NCI-H1436 (cell line): Measurements from ENCODE around the gene CDON.
"Not testable (repeated sequence)": the region's sequence is repeated elsewhere in the genome, so short reads cannot be mapped to it uniquely, and the experiment has no call there.

Source experiments
- DNase-seq: peaks from one replicate; lab custom pipeline; 2025; lab: John Stamatoyannopoulos, UW

Gene CDON

DNA sequence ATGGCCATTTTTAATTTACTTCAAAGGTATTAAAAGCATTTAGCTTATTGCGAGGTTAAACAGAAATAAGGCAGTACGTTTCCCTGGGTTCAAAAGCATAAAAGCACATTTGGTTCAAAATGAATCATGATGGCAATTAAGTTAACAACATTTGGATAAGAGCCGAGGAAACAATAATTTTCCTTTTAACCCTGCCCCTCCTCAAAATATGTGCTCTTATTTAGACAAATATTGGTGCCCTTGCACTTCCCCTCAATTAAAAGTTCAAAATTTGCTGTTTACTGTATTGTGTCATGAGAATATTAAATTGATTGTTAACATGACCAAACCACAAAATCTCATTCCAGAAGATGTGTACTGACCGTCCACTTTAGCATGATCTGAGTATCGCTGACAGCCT is 68.2 kb downstream of the CDON start:
- no peak for DNase-seq

DNA sequence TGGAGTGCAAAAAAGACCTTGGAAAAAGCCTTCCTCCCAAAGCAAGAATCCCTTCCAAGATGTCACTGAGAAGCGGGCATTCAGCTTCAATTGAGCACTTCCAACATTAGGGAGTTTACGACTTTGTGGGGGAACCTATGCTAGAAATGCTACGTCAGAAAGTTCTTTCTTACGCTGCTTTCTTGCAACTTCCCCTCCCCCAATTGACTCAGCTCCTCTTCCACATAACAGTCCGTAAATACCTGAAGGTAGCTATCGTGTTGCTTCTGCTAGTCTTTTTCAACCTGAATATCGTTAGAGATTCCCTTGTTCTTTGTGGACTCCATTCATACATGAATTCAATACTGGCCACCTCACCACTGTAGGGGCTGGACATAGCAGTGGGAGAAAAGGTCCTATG is 69.8 kb downstream of the CDON start:
- no peak for DNase-seq

DNA sequence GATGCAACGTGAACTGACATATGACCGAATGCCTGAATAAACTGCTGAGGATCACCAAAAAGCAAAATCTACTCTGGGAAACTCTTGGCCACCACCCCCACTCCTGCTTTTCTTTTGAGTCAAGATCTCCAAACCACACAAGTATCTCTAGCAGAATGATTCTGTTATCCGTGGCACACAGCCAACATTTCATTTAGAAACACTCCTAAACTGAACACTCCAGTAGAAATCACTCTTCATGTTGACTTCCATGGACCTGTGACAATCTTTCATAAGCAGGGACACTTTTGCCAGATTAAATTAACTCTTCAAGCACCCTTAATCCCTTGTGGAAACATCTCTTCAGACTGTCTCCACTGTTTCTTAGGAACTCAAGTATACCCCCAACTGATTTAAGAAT is 72.4 kb downstream of the CDON start:
- no peak for DNase-seq

DNA sequence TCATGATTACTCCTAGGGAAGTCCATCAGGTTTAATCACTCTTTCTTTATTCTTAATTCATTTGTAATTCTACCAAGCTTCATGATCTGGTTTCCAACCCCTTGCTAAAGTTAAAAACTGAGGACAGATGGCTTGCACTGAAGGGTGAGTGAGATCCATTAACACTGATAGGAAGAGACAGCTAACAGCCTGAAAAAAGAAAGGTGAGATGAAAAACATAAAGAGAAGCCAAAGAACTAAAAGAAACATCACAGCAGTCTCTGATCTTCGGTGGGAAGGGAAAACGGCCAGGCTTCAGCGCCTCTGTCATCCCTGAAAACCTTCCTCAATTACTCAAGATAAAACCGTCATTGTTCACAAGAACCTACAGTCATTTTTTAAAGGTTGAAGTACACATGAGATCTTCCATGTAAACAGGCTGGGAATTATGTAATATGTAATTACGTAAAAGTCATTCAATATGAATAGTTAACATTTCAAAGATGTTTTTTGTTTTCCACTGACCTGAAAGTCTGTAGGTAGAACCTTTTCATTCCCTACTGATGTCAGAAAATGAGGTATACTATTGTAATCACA is 75.5 kb downstream of the CDON start:
- DNase-seq = no peak

DNA sequence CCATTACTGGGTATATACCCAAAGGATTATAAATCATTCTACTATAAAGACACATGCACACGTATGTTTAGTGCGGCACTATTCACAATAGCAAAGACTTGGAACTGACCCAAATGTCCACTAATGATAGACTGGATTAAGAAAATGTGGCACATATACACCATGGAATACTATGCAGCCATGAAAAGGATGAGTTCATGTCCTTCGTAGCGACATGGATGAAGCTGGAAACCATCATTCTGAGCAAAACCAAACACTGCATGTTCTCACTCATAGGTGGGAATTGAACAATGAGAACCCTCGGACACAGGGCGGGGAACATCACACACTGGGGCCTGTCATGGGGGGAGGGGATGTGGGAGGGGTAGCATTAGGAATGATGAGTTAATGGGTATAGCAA is 76.7 kb downstream of the CDON start:
- DNase-seq = not testable (repeated sequence)

DNA sequence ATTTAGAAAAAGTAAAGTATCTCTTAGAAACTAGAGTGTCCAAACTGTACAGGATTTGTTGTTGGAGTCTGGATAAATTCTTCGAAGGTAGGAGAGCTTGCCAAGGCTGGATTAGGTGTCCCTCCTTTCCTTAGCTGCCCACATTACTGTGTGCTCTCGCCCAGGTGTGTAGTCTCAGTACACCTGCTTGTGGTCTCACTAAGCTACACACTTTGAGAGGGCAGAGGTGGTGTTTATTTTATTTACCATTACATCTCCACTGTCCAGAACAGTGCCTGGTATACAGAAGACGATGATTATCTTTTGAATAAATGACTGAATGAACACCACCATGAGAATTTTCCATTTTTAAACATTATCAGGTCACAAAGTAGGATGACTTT is 80.3 kb downstream of the CDON start:
- no peak for DNase-seq

DNA sequence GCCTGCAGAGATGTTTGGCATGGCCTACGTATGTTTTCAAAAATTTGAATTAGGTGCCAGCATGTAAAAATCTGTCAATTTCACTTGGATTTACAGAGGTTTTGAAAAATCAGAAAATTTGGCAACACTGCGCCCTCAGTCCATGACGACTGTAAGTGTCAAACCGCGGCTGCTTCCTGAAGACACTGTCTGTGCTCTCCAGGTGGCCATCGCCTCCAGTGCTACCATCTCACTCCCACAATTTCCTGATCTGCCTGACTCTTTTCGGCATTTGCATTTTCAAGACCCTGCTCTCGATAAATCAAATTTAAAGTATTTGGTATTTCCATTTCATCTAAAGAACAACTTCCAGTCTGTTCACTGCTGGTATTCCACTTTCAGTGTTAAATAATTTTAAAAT is 82.2 kb downstream of the CDON start:
- no peak for DNase-seq

DNA sequence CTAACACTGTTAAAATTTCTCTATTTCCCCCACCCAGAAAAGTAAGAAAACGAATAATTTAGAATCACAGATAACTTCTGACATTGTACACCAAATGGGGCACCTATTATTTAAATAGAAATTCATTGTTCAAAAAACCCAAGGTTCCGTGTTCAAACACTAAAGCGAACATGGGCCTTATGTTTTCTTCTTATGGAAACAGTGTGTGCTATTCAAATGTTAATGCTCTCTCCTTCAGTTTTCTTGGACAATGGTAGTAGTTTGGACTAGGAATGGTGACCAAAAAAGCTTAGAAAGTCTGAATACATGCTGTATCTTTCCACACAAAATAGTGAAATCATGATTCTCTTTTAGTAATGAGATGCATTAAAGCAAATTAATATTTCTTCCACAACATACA is 83.2 kb downstream of the CDON start:
- no peak for DNase-seq

DNA sequence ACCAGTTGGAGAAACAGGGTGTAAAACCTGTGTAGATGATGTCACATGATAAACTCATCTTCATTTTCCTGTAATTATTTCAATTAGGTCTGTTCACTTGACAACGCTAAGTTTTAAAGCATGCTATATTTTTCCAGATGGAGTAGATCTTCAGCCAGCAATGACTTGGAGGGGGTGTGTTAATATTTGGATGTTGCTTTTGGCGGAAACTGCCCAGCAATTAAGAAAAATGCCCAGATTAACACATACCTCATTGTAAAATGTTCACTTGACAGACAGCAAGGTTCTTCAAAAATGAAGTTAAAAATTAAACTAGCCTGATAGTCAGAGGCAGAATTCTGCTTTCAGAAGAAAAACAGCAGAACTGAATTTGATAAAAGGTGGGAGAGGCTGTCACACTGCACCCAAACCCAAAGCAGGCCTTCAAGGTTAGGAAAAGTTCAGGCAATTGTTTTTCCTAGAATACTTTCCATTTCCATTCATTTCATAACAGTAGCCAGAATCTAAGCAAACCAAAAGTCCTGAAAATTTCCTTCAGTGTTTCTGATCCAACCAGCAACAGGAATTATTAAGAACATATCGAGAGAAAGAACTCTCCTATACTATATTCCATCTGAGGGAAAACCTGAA is 83.8 kb downstream of the CDON start:
- DNase-seq = no peak

DNA sequence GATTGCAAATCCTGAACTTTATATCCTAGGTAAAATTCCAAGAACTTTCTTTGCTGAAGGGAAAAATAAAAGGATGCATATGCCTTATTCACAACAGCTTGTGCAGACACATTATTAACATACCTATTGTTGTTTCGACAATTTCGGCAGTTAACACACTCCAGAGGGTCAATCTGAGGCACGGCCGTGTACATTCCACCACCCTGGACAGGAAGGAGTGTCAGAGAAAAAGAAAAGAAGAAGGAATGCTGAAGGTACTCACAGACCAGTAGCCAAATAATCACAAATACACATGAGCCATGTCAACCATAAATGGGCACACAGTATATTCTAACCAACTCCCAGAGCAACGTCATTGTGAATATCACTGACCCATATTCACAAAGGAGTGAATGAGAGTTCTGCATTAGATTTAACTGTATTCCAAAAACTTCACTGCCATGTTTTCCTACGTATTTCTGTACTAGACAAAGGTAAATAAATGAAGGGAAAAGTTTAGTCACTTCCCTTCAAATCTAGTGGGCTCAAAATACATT is 84.4 kb downstream of the CDON start:
- no peak for DNase-seq

DNA sequence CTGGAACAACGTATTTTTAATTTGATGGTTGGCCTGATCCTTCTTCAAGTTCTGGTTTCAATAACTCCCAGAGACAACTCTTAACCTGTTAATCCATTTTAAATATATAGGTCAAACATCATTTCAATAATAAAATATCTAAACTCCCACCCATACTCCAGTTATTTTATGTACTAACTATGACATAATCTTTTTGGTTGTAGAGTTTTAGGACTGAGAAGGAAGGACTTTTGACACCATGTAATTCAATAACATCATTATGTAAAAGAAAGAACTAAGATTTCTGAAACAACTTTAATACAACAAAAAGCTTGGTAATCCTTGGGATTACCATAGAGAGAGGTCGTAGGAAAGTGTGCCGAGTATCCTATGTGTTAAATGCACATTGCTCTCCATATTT is 85.3 kb downstream of the CDON start:
- DNase-seq = no peak

DNA sequence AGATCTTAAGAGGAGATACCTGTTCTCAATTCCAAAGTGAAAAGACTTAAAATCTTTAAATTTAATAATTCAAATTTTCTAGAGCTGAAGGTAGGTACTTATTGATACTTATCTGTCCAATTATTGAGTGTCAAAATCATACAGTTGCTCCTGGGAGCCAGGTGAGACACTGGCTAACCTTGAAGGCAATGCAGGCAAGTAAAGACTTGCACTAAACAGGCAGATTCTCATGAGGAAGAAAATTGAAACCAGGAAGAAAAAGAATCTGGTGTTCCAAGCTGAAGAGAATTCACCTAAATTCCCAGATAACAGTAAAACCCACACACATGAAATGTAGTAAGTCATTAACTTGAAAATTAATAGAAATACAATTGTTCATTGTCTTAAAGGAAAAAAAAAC is 86.5 kb downstream of the CDON start:
- DNase-seq = no peak

DNA sequence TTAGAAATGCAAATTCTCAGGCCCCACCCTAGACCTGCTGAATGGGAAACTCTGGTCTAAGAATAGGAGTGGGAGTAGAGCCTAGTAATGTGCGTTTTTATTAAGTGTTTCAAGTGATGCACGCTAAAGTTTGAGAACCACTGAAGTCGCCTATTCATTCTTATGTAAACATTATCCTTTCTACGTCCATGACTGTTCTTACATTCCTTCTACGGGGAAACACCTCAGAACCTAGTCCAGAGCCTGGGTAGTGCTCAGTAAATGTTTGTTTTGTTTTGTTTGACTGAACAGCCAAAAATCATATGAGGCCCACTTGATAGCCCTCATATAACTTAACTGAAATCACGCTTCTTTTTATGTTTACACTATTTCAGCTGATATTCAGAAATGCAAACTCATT is 87.0 kb downstream of the CDON start:
- DNase-seq = no peak

DNA sequence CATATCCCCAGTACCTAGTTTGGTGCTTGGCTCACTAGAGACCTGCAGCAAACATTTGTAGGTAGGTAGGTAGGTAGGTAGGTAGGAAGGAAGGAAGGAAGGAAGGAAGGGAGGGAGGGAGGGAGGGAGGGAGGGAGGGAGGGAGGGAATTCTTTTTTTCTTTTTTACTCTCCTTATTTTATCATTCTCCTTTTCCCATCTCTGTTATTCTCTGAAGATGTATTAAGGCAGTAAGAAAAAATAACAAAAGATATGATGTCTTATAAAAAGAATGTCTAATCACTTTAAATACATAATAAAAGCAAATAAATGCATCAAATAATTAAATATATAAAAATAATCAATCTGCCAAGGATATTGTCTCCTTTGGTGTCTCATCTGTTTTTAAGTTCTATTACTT is 88.4 kb downstream of the CDON start:
- DNase-seq = no peak

DNA sequence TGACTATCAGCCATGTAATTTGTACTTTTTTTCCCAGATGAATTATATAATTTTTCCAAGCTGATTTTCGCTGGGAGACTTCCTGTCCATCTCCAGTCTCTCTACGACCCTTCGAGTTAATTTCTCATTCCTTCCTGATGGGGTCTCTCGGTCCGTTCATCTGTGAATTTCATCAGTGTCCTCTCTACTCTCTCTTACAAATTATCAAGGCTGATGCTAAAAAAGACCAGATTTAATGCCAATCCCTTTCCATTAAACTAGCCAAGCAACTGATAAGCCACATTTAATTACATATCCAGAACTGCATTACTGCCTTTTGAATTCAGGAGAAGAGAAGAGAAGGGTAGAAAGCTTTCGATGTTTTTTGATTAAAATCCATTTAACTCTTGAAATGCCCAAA is 91.0 kb downstream of the CDON start:
- DNase-seq = no peak

DNA sequence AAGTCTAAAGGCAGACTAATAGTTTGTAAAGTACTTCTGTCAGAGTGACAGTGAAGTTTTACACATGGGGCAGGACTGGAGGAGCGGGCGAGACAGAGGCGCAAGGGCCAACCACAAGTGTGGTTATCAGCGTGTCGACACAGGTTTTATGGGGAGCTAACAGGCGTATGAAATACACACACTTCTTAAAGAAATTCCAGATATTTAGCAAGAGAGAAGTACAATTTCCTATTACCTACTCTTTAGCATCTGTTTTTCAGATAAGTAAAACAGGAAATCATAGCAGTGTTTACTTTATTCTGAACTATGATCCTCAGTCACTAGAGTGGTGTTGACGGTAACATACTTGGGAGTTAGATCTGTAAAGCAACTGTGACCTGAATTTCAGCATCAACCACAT is 94.3 kb downstream of the CDON start:
- DNase-seq = no peak

DNA sequence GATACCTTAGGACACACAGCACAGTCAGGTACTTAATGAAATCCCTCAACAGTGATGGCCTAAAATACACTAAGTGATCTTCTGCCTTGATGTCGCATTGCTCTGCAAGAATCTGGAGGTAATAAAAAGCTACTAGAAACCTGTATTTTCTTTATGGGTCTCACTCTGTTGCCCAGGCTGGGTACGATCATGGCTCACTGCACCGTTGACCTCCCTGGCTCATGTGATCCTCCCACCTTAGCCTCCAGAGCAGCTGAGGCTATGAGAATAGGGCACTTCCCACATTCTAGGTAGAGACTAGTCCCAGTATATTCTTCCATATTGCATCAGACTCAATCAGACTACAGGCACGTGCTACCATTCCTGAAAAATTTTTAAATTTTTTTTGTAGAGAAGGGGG is 95.2 kb downstream of the CDON start:
- DNase-seq = no peak

DNA sequence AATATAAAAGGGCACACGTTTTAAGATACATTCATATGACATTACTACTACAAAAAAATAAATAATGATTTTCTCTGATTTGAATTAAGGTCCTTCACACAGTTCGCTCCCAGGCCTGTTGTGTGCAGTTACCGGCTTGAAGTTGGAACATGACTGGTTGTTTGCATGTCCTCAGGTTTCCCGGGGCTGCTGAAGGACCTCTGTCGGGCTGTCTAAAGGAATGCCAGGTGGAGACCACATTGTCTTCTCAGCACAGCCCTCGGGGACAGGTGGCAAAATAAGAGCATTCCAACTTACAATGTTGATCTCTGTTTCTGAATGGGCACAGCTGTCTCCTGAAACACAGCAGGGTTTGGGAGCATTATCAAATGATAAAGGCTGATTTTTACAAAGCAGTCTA is 101.9 kb downstream of the CDON start:
- DNase-seq = no peak

DNA sequence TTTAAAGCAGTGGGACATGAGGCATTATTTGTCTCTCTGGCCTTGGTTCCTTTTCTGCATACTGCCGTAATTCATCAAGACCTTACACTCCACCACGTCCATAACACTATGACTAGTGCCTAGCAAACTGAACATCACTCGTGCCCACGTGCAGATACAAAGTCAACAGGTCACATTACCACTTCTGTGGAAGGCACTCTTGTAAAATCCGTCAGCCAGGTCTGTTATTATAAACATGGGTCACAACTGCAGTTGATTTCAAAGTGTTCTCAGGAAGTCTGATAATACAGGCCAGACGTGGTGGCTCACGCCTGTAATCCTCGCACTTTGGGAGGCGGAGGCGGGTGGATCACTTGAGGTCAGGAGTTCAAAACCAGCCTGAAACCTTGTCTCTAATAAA is 102.7 kb downstream of the CDON start:
- no peak for DNase-seq

DNA sequence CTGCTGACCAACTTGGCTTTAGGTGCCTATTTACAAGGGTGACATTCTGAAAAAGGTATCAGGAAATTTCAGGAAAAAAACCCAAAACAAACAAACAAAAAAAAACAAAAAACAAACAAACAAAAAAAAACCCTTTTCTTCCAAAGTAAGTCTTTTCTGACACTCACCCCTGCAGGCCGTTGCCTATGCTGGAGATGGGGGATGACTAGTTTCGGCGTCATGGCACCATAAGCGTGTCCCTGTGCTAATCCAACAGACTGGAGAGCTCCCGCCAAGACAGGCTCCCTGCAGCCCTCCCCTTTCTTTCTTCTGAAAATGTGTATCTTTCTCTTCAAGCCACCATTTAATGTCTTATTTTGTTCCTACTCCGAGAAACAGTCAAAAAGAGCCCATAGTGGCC is 103.2 kb downstream of the CDON start:
- DNase-seq = no peak

DNA sequence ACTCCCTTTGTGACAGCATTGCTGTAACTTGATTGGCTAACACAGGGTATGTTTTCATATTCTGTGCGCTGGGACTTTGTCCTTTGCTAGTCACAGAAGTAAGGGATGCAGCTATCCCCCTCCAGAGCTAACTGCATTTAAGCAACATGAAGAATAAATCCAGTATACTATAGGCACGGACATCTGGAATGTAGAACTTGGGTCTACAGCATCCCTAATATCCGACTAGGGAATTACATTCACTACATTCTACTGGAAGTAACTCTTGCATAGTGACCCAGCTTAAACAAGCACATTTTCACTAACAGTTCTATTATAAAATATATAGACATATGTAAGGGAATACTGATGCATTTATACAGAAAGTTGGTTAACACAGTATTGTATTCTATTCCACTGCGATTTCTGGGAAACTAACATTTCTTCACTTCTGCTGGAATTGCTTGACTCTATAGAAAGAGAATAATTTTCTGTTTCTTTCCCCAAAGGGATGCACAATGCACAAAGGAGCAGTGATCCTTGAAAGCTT is 103.7 kb downstream of the CDON start:
- DNase-seq = no peak

DNA sequence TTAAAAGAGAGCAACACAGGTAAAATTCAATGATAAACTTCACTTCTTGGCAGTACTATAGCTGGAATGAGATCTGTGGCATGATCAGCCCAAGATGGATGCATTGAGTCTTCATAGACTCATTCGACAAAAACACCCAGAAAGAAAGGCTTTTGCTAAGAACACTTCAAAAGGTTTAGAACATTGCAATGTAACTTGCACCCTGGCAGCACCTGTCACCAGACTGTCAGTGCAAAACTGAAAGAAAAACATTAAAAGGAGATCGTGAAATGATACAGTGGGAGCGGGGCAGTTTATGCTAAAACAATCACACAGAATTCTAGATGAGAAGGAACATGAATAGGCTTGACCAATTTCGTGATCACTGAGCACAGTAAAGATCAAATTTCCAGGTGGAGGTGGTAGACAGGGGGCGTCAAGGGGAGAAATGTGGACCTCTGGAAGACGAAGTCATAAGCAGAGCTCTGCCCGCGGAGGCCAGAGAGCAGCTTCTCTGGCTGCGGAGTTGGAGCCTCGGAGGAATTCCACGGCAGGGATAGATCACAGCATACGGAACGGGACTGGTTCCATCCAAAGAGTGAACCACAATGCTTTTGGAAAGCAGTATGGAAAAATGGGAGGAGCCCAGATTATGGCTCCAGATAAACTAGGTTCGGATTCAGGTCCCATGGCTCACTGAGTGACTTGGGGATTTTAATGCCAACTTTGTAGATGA is 104.9 kb downstream of the CDON start:
- DNase-seq = no peak

DNA sequence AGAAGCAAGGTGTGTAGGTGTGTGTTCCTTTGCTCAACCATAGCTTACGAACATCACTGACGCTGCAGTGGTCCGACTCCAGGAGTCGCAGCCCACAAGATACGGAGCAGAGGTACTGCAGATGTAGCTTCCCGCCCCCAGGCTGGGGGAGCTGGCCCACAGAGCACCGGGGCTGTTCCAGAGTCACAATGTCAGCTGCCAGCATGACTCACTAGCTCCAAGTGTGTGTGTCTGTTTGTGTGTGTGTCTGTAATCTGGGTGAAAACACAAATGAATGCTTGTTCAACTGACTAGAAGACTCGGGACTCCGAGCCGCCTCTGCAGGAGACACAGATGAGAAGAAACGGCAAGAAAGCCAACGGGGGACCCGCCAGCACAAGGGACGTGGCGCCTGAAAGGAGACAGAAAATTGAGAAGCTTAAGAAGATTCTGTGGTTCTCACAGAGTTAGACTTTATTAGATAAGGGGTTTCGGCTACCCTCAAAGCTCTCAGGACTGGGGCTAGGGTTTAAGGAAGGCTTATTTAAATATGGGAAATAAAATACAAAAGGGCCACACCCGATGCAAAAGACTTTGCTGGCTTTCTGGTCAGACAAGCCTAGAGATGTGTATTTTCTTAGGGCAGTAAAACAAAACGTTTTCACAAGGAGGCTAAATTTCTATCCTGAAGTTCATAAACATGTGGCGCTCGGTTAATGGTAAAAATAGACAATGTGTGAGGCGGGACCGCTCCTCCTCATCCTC is 106.1 kb downstream of the CDON start:
- no peak for DNase-seq
